DND-41 (cell line): Measurements from ENCODE around the gene ABCC10.

Experiments
- EZH2 ChIP-seq: IDR thresholded peaks from 3 replicates; pipeline ENCODE4 v1.6.1; 2012; ENCODE audit warnings: borderline replicate concordance, low read depth, mild to moderate bottlenecking, moderate library complexity, low read length, inconsistent platforms; ENCODE audit not compliant: severe bottlenecking
- TF ChIP-seq, protein P1 (sequence below): IDR thresholded peaks from 2 replicates; pipeline ENCODE4 v1.5.1; 2012; ENCODE audit warnings: borderline replicate concordance, low read length, moderate library complexity, mild to moderate bottlenecking; ENCODE audit not compliant: poor library complexity, severe bottlenecking; ENCODE audit errors: extremely low read depth

GRCh38 chr6:43408259-43408658 is 19.1 kb upstream of the ABCC10 start:
- no peak for TF ChIP-seq EZH2
- TF ChIP-seq, protein P1, sequence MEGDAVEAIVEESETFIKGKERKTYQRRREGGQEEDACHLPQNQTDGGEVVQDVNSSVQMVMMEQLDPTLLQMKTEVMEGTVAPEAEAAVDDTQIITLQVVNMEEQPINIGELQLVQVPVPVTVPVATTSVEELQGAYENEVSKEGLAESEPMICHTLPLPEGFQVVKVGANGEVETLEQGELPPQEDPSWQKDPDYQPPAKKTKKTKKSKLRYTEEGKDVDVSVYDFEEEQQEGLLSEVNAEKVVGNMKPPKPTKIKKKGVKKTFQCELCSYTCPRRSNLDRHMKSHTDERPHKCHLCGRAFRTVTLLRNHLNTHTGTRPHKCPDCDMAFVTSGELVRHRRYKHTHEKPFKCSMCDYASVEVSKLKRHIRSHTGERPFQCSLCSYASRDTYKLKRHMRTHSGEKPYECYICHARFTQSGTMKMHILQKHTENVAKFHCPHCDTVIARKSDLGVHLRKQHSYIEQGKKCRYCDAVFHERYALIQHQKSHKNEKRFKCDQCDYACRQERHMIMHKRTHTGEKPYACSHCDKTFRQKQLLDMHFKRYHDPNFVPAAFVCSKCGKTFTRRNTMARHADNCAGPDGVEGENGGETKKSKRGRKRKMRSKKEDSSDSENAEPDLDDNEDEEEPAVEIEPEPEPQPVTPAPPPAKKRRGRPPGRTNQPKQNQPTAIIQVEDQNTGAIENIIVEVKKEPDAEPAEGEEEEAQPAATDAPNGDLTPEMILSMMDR, result no peak
